ENCODE measurements around the gene GNLY.

The GNLY gene

GRCh38 chr2:85728883-85729824 is 35.0 kb downstream of the GNLY start:
- no peak overlapping the region for H3K27ac ChIP-seq (ENCODE audit: low read depth, low read length, severe bottlenecking)
- no peaks in the 10 kb centered on the region for H3K36me3 ChIP-seq (ENCODE audit: control insufficient read depth, insufficient read depth, low read length)
- WGBS, 2 experiments (ENCODE audit: insufficient coverage in 2 of 2), result 44 to 45% methylated on average over 20 to 25 of the region's 26 CpGs
- H3K4me1 ChIP-seq (ENCODE audit: control insufficient read depth, insufficient read depth, low read length, poor library complexity, severe bottlenecking), result peaks cover 4% of the 10 kb centered on the region
- H3K9me3 ChIP-seq (ENCODE audit: control insufficient read depth, low read length), result no peaks in the 10 kb centered on the region
- no peak overlapping the region for H3K4me3 ChIP-seq (ENCODE audit: extremely low read depth, insufficient read depth, low read length, poor library complexity, severe bottlenecking)

DNA sequence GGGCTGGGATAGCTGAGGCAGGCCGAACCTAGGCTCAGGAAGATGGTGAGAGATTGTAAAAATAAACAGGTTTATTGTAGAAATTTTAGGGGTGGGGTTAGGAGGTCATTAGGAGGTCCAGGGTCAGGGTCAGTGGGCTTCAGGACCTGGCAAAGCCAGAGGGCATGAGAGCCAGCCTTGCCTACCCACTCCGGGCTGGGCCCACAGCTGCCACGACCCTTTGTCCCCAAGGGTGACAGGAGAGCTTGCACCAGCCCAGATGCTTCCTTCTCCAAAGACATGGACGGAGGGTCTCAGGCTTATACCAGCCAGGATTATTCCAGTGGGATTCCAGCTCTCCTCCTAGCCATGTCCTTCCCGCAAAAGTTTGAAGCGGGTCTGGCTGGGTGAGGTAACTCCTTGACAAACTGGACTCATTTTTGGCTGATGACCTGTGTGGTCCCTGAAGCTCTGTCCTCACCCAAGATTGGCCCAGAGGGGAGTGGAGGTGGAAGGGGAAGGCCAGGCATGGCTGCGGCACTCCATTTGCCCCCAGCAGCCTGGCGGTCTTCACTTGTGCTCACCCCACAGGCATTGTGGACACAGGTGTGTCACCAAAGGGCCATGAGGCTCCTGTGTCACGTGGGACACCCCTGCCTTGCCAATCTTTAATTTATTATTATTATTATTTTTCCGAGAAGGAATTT is 35.8 kb downstream of the GNLY start:
- no peaks in the 10 kb centered on the region for H3K36me3 ChIP-seq (ENCODE audit: control insufficient read depth, insufficient read depth, low read length)
- peaks cover 4% of the 10 kb centered on the region for H3K4me1 ChIP-seq (ENCODE audit: control insufficient read depth, insufficient read depth, low read length, poor library complexity, severe bottlenecking)
- no peak overlapping the region for H3K27ac ChIP-seq (ENCODE audit: low read depth, low read length, severe bottlenecking)
- no peaks in the 10 kb centered on the region for H3K9me3 ChIP-seq (ENCODE audit: control insufficient read depth, low read length)
- 93 to 96% methylated on average over 7 to 8 of the region's 10 CpGs for WGBS, 2 experiments (ENCODE audit: insufficient coverage in 2 of 2)
- H3K4me3 ChIP-seq (ENCODE audit: extremely low read depth, insufficient read depth, low read length, poor library complexity, severe bottlenecking), result no peak overlapping the region

DNA sequence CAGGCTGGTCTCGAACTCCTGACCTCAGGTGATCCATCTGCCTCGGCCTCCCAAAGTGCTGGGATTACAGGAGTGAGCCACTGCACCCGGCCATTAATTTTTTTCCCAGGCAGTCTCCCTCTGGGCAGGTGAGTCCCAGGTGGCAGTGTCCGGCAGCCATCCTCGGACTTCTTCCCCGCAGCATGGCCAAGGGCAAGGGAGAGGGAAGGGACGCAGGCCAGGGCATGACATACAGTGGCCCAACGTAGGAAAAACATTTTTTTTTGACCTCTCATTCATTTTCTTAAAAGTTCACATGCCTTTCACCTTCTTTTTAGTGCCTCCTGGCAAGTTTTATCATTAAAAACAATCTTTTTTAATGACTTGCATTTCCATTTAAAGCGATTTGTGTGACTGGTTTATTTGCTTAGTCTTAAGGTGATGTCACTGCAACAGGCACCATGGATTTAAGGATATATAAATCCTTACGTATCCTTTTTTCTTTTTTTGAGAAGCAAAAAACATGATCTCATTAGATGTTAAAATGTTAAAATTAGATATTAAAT is 36.6 kb downstream of the GNLY start:
- Histone ChIP-seq H3K36me3 (ENCODE audit: control insufficient read depth, insufficient read depth, low read length) (no peaks in the 10 kb centered on the region), H3K4me1 (ENCODE audit: control insufficient read depth, insufficient read depth, low read length, poor library complexity, severe bottlenecking) (peaks cover 4% of the 10 kb centered on the region), H3K9me3 (ENCODE audit: control insufficient read depth, low read length) (no peaks in the 10 kb centered on the region), H3K4me3 (ENCODE audit: extremely low read depth, insufficient read depth, low read length, poor library complexity, severe bottlenecking) (no peak overlapping the region), H3K27ac (ENCODE audit: low read depth, low read length, severe bottlenecking) (no peak overlapping the region)
- 92 to 97% methylated on average over 4 to 6 of the region's 10 CpGs for WGBS, 2 experiments (ENCODE audit: insufficient coverage in 2 of 2)

DNA sequence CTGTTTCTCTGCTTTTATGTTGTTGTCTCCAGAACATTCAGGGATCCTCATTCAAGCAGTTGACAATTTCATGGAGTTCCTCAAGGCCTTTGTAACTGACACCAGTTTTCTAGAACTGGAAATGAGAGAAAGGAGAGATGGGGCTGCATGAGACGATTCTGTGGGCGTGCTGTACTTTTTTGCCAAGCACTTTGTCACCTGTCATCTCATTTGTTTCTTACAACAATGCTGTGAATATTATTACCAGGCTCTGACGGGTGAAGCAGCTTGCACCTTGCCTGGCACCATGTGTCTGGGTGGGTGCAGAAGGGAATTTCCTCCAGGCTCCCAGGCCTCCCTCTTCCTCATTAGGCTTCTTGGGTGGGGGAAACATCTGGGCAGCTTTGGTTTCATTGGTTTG is 37.4 kb downstream of the GNLY start:
- Histone ChIP-seq H3K27ac (ENCODE audit: low read depth, low read length, severe bottlenecking) (no peak overlapping the region), H3K36me3 (ENCODE audit: control insufficient read depth, insufficient read depth, low read length) (no peaks in the 10 kb centered on the region), H3K4me3 (ENCODE audit: extremely low read depth, insufficient read depth, low read length, poor library complexity, severe bottlenecking) (no peak overlapping the region), H3K9me3 (ENCODE audit: control insufficient read depth, low read length) (no peaks in the 10 kb centered on the region), H3K4me1 (ENCODE audit: control insufficient read depth, insufficient read depth, low read length, poor library complexity, severe bottlenecking) (peaks cover 4% of the 10 kb centered on the region)
- 93% methylated on average over 2 of the region's 3 CpGs; no CpG with 5 or more reads in 1 of the 2 experiments for WGBS, 2 experiments (ENCODE audit: insufficient coverage in 2 of 2)

DNA sequence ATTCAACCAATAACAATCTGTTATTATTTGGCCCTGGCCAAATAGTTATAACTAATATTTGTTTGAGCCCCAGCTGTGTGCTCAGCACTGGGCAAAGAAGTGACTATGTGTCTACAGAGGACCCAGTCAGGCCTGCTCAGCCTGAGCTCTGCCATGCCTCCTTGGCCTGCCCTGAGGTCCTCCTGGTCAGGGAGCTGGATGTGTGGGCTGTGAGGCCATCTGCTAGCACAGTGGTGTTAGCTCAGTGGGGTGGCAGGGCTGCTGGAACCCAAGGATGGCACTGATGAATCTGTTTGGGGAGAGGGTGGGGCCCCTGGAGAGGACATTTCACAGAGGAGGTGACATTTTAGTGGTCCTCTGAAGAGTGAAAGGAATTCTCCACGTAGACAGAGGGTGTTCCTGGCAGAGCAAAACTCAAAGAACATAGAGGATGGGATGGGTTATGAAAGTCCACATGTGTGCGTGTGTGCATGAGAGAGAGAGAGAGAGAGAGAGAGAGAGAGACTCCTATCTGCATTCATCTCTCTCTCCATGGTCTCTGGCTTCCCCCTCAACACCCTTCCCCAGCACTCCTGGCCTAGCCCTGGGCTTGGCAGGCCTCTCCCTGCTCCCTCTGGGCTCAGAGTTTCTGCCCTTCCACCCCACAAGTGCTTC is 38.4 kb downstream of the GNLY start:
- no peak overlapping the region for H3K4me3 ChIP-seq (ENCODE audit: extremely low read depth, insufficient read depth, low read length, poor library complexity, severe bottlenecking)
- no peak overlapping the region for H3K27ac ChIP-seq (ENCODE audit: low read depth, low read length, severe bottlenecking)
- 100% methylated on average over 1 of the region's 2 CpGs; no CpG with 5 or more reads in 1 of the 2 experiments for WGBS, 2 experiments (ENCODE audit: insufficient coverage in 2 of 2)
- H3K36me3 ChIP-seq (ENCODE audit: control insufficient read depth, insufficient read depth, low read length), result no peaks in the 10 kb centered on the region
- H3K4me1 ChIP-seq (ENCODE audit: control insufficient read depth, insufficient read depth, low read length, poor library complexity, severe bottlenecking), result peaks cover 5% of the 10 kb centered on the region
- no peaks in the 10 kb centered on the region for H3K9me3 ChIP-seq (ENCODE audit: control insufficient read depth, low read length)

- no peaks in the 10 kb centered on the region for H3K36me3 ChIP-seq (ENCODE audit: control insufficient read depth, insufficient read depth, low read length)
- H3K9me3 ChIP-seq (ENCODE audit: control insufficient read depth, low read length), result no peaks in the 10 kb centered on the region
- no peak overlapping the region for H3K4me3 ChIP-seq (ENCODE audit: extremely low read depth, insufficient read depth, low read length, poor library complexity, severe bottlenecking)
- WGBS, 2 experiments (ENCODE audit: insufficient coverage in 2 of 2), result 92 to 95% methylated on average over 9 to 14 of the region's 18 CpGs
- H3K27ac ChIP-seq (ENCODE audit: low read depth, low read length, severe bottlenecking), result no peak overlapping the region
- H3K4me1 ChIP-seq (ENCODE audit: control insufficient read depth, insufficient read depth, low read length, poor library complexity, severe bottlenecking), result peaks cover 8% of the 10 kb centered on the region
Measured at GRCh38 chr2:85733121-85733960, 39.2 kb downstream of the GNLY start.

DNA sequence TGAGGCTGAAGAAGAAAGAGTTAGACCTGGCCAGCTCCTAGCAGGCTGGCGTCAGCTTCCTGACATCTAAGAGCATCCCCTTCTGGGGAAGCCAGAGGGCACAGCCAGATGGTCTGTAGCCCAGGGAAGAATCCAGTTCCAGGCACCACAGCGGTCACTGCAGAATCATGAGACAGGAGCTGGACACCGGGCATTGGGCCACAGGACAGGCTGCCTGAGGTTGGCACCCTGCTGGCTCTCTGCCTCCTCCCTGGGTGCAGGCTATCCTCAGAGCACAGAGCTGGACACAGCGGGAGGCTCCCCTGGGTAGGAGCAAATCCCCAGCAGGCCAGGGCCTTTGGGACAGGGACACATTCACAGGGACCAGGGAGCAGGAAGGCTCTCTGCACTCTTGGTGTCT is 39.9 kb downstream of the GNLY start:
- WGBS, 2 experiments (ENCODE audit: insufficient coverage in 2 of 2), result 95 to 96% methylated on average over 3 to 4 of the region's 4 CpGs
- no peak overlapping the region for H3K4me3 ChIP-seq (ENCODE audit: extremely low read depth, insufficient read depth, low read length, poor library complexity, severe bottlenecking)
- H3K36me3 ChIP-seq (ENCODE audit: control insufficient read depth, insufficient read depth, low read length), result no peaks in the 10 kb centered on the region
- peaks cover 8% of the 10 kb centered on the region for H3K4me1 ChIP-seq (ENCODE audit: control insufficient read depth, insufficient read depth, low read length, poor library complexity, severe bottlenecking)
- H3K9me3 ChIP-seq (ENCODE audit: control insufficient read depth, low read length), result no peaks in the 10 kb centered on the region
- no peak overlapping the region for H3K27ac ChIP-seq (ENCODE audit: low read depth, low read length, severe bottlenecking)

DNA sequence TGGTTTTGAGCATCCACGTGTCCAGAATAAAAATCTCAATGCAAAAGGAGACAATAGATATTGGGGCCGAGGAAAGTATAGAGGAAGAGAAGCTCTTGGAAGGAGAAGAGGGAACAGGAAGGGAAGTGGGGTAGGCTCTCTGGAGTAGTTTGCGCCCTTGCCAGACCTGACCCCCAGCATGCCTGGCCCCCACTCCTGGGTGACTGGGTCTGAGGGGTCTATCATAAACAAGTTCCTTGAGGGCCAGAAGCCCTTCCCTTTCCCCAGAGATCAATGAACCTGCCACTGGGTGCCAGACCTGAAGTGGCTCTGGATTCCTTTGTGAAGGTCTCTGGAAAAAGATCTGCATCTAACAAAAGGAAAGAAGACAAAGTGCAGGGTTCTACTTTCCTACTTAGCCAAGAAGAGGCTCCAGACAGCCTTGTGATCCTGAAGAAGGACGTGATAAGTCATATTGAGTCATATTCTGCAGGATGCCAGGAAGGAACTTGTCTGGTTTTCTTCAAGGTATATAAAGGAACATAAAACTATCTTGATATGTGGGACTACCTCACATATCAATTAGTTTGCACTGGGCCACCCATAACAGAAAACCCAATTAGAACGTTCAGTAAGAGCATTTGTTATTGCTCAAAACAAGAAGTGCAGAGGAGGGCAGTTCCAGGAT is 40.9 kb downstream of the GNLY start:
- Histone ChIP-seq H3K36me3 (ENCODE audit: control insufficient read depth, insufficient read depth, low read length) (no peaks in the 10 kb centered on the region), H3K4me1 (ENCODE audit: control insufficient read depth, insufficient read depth, low read length, poor library complexity, severe bottlenecking) (peaks cover 5% of the 10 kb centered on the region), H3K4me3 (ENCODE audit: extremely low read depth, insufficient read depth, low read length, poor library complexity, severe bottlenecking) (no peak overlapping the region), H3K9me3 (ENCODE audit: control insufficient read depth, low read length) (no peaks in the 10 kb centered on the region), H3K27ac (ENCODE audit: low read depth, low read length, severe bottlenecking) (no peak overlapping the region)
- WGBS, 2 experiments (ENCODE audit: insufficient coverage in 2 of 2), result 78 to 81% methylated on average over 2 to 3 of the region's 5 CpGs

DNA sequence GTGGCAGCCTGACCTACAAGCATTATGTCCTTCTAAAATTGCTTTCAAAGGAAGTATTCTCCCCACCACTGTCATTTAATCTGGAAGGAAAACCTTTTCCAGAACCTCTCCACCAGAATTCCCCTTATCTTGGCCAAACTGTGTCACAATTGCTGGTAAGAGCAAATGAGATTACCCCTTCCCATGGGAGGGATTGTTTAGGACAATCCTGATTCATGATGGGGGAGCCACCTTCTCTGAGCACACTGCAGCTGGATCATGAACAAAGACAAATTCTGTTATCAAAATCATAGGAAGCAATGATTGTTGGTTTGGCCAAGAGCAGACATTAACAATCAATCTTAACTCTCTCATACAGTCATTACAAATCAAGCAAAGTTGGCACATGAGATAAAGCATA is 41.5 kb downstream of the GNLY start:
- no peaks in the 10 kb centered on the region for H3K9me3 ChIP-seq (ENCODE audit: control insufficient read depth, low read length)
- H3K4me3 ChIP-seq (ENCODE audit: extremely low read depth, insufficient read depth, low read length, poor library complexity, severe bottlenecking), result no peak overlapping the region
- no peak overlapping the region for H3K27ac ChIP-seq (ENCODE audit: low read depth, low read length, severe bottlenecking)
- peaks cover 5% of the 10 kb centered on the region for H3K4me1 ChIP-seq (ENCODE audit: control insufficient read depth, insufficient read depth, low read length, poor library complexity, severe bottlenecking)
- H3K36me3 ChIP-seq (ENCODE audit: control insufficient read depth, insufficient read depth, low read length), result no peaks in the 10 kb centered on the region
